Activated CD4-positive, alpha-beta T cell treated with anti-CD3 and anti-CD28 coated beads for 48 hours (primary cell): ENCODE measurements around the gene ZNG1F.
"Not testable (repeated sequence)": the region's sequence is repeated elsewhere in the genome, so short reads cannot be mapped to it uniquely, and the experiment has no call there.

Experiments used
- DNase-seq: peaks from one replicate; pipeline ENCODE4 v3.0.0-alpha.2; 2020

Gene ZNG1F

DNA sequence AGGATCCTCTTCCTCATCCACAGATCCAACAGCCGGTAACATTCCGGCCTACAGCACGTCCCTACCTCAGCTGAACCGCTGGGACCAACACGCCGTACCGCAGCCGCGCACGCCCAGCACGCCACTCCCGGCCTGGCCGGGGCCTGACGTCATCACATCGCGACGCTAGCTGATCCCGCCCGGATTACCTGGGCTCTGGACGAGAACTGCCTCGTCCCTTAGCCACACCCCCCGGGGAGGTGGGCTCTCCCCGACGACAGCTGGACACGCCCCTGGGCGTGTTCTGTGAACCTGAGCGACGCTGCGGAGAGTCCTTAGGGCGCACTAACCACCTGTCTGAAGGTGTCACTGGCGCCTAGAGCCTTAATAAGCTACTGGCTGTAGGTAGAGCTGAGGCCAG, at the start of gene ZNG1F:
ZNG1F (minus strand) TSS at position 101 of the 400 bp plus-strand sequence; CDS start at position 42, 59 bp downstream.
- DNase-seq: not testable (repeated sequence)

DNA sequence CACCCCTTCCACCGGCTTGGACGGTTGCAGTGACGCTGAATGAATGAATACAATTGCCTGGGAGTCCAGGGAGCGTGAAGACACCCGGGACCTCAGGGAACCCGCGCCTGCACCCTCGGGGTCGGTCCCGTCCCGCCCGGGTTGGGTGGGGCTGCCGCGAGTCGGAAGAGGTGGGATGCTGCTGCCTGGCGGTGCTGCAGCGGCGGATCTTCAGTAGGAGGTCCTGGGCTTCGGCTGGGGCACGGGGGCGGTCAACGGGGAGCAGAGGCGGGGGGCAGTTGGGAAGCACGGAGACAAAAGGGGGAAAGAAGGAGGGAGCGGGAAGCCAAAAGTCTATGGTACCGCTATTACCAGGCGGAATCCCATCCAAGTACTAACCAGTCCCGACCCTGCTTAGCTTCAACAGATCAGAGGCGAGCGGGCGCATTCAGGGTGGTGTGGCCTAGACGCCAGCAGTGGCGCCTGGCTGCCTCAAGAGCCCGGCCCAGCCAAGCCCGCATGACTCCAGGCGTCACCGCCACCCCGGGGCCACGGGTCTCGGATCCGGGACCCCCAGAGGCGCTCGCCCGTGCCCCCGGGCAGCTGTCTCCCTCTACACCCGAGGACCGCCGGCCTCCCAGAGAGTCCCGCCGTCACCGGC, 48.1 kb upstream of the ZNG1F start:
- DNase-seq: peak; percentile 55

DNA sequence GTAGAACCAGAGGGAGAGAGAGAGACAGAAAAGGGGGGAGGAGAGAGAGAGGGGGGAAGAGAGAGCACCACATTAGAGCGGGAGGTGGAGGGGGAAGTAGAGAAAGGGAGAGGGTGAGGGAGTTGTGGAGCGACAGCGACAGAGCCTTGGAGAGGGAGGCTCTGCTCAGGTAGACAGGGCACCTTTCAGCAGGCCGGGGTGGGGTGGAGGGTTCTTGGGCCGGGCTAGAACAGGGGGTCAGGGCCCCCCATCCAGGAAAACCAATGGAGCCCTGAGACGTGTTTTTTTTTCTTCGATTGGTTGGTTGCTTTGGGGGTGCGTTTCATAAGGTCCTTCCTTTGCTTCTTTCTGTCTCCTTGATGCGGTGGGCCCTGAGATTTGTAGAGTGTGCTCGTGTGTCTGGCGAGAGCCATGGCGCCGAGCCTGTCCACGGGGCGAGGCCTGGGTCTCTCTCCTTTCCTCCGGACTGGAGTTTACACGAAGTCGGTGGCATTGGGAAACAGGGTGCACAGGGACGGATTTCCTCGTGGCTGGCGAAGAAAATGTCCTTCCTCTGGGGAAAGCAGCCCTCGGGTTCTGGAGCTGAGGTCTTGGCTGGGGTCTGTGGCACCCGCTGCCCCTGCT, 47.5 kb upstream of the ZNG1F start:
- DNase-seq: not testable (repeated sequence)

DNA sequence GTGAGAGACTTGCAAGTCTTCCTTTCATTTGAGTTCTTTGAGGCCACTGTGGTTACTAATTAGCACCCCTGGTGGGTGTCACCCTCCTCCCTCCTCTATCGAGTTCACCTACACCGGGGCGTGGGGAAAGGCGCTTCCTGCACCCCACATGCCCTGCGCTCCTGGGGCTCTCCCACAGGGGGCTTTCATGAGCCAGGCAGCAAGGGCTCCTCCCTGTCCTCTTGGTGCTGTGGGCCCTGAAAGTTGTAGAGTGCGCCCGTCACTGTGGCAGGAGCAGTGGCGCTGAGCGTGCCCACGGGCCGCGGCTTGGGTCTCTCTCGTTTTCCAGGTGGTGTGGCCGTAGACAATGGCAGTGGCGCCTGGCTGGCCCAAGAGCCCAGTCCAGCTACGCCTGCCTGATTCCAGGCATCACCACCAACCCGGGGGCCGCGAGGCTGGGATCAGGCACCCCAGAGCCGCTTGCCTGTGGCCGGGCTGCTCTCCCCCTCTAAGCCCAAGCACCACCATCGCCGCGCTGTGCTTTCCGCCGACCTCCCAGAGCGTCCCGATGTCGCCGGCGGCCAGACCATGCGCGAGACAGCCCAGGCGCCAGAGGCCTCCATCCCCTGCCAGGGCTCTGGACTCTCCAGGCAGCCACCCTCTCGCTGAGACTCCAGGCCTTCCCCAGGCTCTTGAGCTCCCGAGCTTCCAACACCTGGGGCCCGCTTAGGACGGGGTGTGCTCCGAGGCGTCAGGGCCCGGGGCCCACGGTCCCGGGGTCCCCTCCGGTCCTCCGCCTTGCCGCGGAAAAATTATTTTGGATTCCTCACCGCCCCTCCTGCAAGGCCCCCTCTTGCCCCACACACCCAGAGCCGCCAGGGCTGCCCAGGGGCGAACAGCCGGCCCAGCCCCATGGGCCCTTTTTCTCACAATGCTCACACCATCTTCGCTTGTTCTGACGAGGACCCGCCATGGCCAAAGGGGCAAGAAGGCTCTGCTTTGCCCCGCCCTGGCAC, 46.0 kb upstream of the ZNG1F start:
- DNase-seq: peak; percentile 48

DNA sequence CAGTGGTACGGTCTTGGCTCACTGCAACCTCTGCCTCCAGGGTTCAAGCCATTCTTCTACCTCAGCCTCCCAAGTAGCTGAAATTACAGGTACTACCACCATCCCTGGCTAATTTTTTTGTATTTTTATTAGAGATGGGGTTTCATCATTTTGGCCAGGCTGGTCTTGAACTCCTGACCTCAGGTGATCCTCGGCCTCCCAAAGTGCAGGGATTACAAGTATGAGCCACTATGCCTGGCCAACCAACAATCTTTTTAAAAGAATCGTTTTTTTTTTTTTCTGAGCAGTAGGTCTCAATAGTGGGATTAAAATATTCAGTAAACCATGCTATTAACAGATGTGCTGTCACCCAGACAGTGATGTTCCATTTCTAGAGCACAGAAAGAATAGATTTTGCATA, 45.1 kb upstream of the ZNG1F start:
- DNase-seq: not testable (repeated sequence)

DNA sequence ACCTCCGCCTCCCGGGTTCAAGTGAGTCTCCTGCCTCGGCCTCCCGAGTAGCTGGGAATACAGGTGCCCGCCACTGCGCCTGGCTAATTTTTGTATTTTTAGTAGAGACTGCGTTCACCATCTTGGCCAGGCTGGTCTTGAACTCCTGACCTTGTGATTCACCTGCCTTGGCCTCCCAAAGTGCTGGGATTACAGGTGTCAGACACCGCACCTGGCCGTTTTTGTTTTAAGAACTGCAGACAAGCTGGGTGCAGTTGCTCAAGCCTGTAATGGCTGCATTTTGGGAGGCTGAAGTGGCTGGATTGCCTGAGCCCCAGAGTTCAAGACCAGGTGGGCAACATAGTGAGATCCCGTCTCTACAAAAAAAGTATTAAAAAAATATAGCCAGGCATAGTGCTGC, 43.2 kb upstream of the ZNG1F start:
- DNase-seq: not testable (repeated sequence)

DNA sequence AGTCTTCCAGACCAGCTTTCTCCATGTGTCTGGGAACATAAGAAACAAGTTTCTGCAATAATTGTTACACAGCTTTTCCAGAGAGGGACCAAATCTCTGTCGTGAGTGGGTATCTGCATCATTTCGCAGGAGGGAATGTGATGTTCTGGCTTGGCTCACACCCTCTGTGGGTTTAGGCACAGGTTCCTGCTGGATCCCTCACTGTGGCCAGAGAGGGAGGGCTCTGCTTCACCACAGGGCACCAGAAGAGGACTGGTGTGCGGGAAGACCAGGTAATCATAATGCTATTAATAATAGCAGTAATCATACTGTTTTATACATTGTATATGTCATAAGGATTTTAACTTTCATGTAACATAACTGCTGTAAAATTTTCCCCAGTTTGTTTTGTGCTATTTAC, 41.3 kb upstream of the ZNG1F start:
- not testable (repeated sequence) for DNase-seq

DNA sequence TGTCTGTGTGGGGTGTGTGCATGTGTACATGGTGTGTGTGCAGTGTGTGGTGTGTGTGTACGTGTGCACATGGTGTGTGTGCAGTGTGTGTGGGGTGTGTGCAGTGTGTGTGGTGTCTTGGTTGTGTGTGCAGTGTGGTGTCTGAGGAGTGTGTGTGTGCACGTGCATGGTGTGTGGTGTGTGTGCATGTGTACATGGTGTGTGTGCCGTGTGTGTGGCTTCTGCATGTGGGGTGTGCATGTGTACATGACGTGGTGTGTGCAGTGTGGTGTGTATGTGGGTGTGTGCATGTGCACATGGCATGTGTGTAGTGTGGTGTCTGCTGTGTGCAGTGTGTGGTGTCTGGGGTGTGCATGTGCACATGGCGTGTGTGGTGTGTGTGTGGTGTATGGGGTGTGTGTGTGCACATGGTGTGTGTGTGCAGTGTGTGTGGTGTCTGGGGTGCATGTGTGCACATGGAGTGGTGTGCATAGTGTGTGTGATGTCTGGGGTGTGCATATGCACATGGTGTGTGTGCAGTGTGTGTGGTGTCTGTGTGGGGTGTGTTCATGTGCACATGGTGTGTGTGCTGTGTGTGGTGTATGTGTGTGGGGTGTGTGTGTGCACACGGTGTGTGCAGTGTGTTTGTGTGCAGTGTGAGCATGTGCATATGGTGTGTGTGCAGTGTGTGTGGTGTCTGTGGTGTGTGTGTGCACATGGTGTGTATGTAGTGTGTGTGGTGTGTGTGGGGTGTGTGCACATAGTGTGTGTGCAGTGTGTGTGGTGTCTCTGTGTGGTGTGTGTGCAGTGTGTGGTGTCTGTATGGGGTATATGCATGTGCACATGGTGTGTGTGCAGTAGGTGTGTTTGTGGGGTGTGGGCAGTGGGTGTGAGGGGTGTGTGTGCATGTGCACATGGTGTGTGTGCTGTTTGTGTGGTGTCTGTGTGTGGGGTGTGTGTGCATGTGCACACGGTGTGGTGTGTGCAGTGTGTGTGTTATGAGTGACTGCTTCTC, 40.6 kb upstream of the ZNG1F start:
- DNase-seq: no peak

DNA sequence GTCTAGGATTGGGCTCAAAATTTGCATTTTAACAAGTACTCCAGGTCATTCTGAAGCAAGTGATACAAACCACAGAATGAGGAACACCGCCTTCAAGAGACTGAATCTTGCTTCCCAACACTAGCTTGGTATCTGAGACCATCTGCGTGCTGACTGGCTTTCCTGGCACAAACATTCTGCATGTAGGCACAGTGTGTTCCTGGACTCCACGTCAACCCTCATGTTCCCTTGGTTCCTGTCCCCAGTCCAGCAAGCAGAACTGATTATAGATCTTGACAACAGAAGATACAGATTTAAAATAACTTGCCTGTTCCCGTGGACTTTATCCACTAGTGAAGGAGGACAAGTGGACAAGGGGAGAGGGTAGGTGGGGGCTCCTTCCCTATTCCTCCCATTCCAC, 30.7 kb upstream of the ZNG1F start:
- DNase-seq: not testable (repeated sequence)

DNA sequence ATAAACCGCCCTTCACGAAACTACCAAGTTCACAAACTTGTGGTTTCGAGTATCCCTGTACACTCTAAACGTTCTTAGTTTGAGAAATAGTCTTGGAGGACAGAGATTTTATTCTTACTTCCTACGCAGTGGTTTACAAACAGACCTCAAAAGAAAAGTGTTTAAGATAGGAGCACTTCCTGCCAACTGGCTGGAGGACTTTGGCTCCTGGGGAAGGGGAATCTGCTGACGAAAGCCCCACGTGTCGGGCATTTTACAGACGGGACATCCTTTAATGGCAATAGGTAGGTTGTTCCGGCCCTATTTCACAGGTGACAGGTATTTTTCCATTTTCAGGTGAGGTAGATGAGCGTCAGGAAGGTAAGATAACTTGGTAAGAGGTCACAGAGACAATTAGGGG, 678 bp downstream of the ZNG1F start:
- DNase-seq: not testable (repeated sequence)

DNA sequence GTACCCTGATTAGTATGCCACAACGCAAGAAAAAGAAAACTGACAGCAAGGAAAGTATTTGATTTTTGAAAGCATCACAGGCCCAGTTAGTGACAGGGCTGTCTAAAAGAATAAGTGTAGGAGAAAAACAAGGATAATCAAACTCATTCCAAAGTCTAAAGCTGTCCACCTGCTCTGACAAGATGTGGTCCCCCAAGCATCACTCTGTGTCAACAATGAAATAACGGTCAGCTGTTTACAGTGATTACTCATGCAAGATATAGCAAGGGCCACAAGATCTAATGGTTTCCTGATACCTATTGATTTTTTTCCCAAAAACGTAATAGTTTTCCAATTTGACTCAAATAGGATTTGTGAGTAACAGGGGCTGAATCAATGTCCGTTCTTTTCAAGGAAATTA, 14.1 kb downstream of the ZNG1F start:
- not testable (repeated sequence) for DNase-seq

DNA sequence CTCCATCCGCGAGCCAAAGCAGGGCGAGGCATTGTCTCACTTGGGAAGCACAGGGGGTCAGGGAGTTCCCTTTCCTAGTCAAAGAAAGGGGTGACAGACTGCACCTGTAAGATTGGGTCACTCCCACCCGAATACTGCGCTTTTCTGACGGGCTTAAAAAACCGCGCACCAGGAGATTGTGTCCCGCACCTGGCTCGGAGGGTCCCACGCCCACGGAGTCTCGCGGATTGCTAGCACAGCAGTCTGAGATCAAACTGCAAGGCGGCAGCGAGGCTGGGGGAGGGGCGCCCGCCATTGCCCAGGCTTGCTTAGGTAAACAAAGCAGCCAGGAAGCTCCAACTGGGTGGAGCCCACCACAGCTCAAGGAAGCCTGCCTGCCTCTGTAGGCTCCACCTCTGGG, 39.0 kb downstream of the ZNG1F start:
- not testable (repeated sequence) for DNase-seq

DNA sequence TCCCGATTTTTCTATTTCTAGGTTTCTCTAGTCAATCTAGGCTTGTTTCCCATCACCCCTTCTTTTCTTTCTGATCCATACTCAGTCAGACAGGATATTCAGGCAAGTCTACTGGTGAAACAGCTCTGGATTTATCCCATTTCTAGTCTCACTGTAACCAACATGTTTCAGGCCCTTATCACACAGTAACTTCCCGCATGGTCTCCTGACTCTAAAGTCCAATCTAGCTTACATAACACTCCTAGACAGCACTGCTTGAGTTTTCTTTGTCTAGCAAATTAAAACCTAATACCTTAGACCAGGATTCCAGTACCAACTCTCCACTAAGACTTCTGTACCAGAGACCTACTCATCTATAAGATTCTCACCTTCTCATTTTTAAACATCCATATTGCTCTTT, 47.2 kb downstream of the ZNG1F start:
- DNase-seq: not testable (repeated sequence)

DNA sequence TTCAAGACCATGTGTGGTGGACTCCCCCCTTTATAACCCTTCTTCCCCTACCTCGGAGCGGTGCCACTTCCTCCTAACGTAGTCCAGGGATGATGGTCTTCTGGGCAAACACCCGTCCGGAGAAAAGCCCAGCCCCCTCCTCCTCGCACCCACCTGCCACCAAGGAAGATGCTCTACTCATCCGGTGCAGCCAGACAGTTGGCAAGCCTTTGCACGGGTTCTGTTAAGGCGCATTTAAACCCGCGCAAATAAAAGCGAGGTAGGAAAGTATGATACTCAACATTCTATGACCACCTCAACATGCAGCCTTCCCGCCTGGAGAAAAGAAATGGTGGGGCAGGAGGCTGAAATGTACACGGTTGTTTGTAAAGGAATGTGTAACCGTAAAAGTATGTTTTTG, 60.5 kb downstream of the ZNG1F start, which contains the start of gene FOXD4L6:
FOXD4L6 (minus strand) TSS at position 101 of the 400 bp plus-strand sequence. CDS start 298 bp downstream, outside the sequence.
- not testable (repeated sequence) for DNase-seq

DNA sequence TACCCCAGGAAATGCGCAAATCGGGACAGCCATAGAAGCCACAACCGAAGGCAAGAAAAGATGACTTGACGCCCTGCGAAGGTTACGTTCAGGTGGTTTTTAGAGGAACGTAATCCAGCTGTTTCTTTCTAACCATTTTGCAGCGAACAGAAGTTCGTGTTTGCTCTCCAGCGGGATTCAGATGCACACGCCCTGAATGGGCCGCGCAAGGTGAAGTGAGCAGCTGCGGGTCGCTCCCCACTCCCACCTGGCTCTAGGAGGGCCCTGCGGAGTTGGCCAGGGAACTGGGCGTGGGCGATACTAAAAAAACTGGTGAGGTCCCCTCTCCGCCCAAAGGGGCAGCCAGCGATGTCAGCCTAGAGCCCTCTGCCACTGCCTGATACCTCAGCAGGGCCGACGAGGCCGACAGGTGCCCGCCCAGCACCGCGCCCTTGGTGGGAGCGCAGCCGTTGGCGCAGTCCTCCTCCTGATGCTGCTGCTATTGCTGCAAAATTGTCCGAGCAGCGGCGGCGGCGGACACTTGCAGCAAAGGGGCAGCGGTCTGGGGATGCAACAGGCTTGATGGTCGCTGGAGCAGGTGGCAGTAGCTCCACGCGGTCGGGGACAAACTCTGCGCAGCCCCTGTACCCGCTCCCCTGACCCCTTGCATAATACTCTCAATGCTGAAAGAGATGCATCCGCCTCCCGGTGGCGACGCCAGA, 62.2 kb downstream of the ZNG1F start:
- not testable (repeated sequence) for DNase-seq

DNA sequence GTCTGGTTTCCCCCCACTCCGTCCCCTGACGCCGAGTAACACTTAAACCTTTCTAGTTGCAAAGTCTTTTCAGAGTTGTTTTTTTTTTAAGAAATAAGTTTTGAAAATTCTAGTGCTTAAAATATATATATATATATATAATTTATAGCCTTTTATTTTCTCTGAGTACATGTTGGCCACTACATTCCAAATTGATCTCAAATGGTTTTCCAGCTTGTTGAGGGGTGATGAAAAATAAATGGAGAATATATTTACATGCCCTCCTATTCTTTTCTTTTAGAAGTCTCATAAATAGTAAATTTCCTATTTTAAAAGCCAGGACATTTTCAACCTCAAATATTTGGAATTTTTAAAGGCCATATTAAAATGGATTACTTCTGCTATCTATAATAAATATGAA, 63.2 kb downstream of the ZNG1F start:
- not testable (repeated sequence) for DNase-seq

DNA sequence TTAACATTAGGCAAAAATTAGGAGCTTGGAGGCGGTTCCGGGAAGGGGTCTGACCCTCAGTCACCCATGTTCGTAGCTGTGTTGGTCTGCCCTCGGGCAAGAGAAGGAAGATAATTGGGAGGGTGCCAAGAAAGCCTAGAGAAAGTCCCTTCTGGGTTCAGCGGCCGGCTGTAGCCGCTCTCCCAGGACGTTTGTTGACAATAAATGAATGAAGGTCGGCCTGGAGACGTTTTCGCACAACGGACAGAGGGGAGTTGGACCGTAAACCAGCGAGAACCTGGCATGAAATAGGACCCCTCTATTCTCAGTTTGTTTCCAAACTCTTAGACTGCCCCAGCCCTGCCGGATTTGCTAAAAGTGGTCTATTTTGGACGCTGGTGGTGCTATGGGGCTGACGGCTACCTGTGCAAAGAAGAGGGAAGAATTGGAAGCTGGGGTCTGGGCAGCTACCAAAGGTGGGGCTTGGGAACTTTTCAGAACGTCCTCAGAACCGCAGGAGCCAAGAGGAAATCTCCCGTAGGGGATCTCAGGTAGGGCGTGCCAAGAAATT, 63.9 kb downstream of the ZNG1F start:
- not testable (repeated sequence) for DNase-seq

DNA sequence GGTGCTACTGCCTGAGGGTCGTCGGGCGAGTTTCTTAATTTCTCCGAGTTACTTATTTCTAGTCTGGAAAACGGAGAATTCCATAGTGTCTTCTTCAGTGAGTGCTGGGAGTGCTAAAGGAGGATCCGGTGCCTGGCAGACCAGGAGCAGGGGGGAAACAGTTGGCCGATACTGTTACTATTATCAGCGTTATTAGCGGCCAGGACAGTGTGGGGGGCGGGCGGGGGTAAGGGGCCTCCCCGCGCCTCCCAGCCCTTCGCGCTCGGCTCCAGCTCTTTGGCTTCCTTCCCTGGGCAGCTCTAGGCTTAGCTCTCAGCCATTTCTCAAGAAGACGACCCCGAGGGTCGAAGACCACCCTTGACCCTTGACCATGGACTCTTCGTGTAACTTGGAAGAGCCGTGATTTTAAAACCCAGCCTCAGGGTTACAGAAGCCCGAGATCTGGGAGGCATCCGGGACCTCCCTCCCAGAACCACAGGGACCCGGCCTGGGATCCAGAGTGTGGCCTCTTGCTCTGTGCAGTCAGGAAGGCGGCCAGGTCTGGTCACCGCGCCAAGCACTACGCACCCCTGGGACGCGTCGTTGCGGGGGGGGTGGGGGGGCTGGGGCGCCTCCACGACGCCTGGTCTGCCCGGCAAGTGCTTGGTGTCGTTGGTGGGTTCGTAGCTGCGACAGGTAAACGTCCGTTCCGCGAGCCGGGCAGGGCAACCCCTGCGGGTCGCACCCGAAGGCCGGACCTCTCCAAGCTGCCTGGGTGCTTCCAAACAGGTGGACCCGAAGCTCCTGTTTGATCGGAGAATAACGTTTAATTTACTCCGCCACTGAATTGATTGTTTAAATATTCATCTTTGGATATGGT, 64.6 kb downstream of the ZNG1F start:
- DNase-seq: not testable (repeated sequence)

DNA sequence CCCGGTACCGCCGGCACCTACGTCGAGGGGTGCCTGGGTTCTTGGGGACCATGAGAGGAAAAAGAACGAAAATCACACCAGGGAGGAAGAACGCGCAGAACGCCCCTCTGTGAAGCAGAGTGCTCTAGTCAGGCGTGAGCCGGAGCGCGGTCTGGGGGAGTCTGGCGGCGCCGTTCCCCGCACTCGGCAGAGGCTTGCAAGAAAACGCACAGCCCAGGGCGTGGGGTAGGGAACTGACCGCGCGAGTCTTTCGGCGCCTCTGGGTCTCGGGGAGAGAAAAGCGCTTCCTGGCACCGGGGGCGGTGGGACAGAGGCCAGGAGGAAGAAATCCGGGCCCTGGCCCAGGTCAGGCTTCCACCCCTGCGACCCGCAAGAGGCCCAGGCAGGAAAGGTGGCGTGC, 65.3 kb downstream of the ZNG1F start:
- not testable (repeated sequence) for DNase-seq

DNA sequence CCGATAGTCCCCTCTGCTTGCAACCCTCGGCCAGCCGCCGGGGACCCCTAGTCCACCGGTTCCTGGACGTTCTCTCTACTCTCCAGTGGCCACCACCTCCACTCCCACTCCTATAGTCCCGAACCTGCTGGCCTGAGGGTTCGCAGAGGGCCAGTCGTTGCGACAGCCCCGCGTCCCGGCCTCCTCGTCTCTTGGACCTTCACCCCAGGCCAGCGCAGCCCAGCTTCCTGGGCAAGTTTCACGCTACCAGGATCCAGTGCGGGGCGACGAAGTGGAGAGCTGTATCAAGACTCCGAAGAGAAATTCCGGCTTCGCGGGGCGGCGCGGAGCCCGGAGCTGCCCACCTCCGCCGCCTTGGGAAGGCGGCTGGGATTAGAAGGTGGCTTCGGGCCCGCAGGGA, 65.7 kb downstream of the ZNG1F start:
- DNase-seq: not testable (repeated sequence)
